K562 (cell line): Measurements from ENCODE around the gene GRHPR. TPM values are rescaled to one million over a fixed set of nuclear protein-coding genes. Genes with fewer than 3 reads are reported as not detected.

Experiments
- JUN ChIP-seq, 2 experiments: sonication (generic) in 1 of 2; formaldehyde crosslinking in 1 of 2; IDR thresholded peaks; 2 replicates each; pipeline versions ENCODE4 v1.6.1 to v1.8.0; 2012 to 2022; ENCODE audit warnings: borderline replicate concordance in 2 of 2, mild to moderate bottlenecking in 2 of 2, improper control_type of control experiment in 1 of 2, low read depth in 1 of 2, low read length in 1 of 2, missing genetic modification reagents in 1 of 2
- SUPT5H ChIP-seq: fragments of 450-650 bp; IDR thresholded peaks from 2 replicates; pipeline ENCODE4 v1.6.1; 2016
- TAF1 ChIP-seq: IDR thresholded peaks from 2 replicates; pipeline ENCODE4 v1.6.1; 2011; ENCODE audit warnings: mild to moderate bottlenecking, low read length, moderate library complexity; ENCODE audit not compliant: insufficient read depth, control insufficient read depth, severe bottlenecking; ENCODE audit errors: extremely low read depth
- THRAP3 ChIP-seq: fragments of 450-650 bp; IDR thresholded peaks from 2 replicates; pipeline ENCODE4 v1.6.1; 2016; ENCODE audit warnings: mild to moderate bottlenecking, inconsistent platforms, borderline replicate concordance
- ZFP1 ChIP-seq: fragments of 450-650 bp; formaldehyde crosslinking; IDR thresholded peaks from 2 replicates; pipeline ENCODE4 v1.4.0; 2020; ENCODE audit warnings: mild to moderate bottlenecking, mixed read lengths
- ZNF384 ChIP-seq: IDR thresholded peaks from 2 replicates; pipeline ENCODE4 v1.6.1; 2012; ENCODE audit warnings: low read depth, low read length, improper control_type of control experiment
- ZNF551 ChIP-seq: fragments of 250-450 bp; sonication (Bioruptor Pico); IDR thresholded peaks from 2 replicates; pipeline ENCODE4 v1.5.0; 2021; ENCODE audit warnings: mild to moderate bottlenecking, moderate library complexity
- ZNF717 ChIP-seq: fragments of 250-450 bp; sonication (Bioruptor Pico); IDR thresholded peaks from 2 replicates; pipeline ENCODE4 v1.5.0; 2021
- polyA plus RNA-seq, 8 experiments: library from polyadenylated mRNA; depleted of rRNA in 4 of 8; stranded (reverse) in 5 of 8; unstranded in 3 of 8; fragments of >200 nt; fragmentation: Nextera tagmentation in 2 of 8; fragmentation: Illumina TruSeq in 1 of 8; extraction: Ambion mirVana in 2 of 8; extraction: Trizol in 1 of 8; gene quantifications; 2 replicates each; pipeline versions ENCODE4 v1.2.1 to v1.2.3, GENCODE V29; 2011 to 2014; ENCODE audit warnings: inconsistent platforms in 1 of 8, missing spikeins in 1 of 8
- total RNA-seq, 7 experiments: library from RNA; depleted of rRNA in 6 of 7; stranded (reverse); fragments of >200 nt in 6 of 7; fragmentation: Illumina TruSeq in 2 of 7; extraction: Trizol in 2 of 7; gene quantifications; 2 replicates each; pipeline versions ENCODE4 v1.2.1 to v1.2.3, GENCODE V29; 2011 to 2021; ENCODE audit warnings: low replicate concordance in 1 of 7
- TF ChIP-seq, protein P1 (sequence below): fragments of 450-650 bp; IDR thresholded peaks from 2 replicates; pipeline ENCODE4 v1.6.1; 2016; ENCODE audit warnings: low read depth
- TF ChIP-seq, protein P2 (sequence below), 2 experiments: fragments of 200-800 bp in 1 of 2; sonication (Bioruptor generic) in 1 of 2; sonication (generic) in 1 of 2; formaldehyde crosslinking in 1 of 2; IDR thresholded peaks in 1 of 2; conservative IDR thresholded peaks in 1 of 2; 2 replicates each; pipeline versions ENCODE4 v1.5.0 to v1.6.1; 2016 to 2020; ENCODE audit warnings: missing compliant biosample characterization in 1 of 2, missing genetic modification characterization in 1 of 2, missing genetic modification reagents in 1 of 2
- TF ChIP-seq, protein P3 (sequence below): fragments of 250-450 bp; sonication (Bioruptor Pico); IDR thresholded peaks from 2 replicates; pipeline ENCODE4 v1.4.0; 2020

Gene GRHPR
- total and polyA plus RNA-seq, 9 of the 15 experiments (the other 6 are each of a cell fraction or from before 2014, with no cell fraction given): 38.9 to 144 (median 120) TPM

DNA sequence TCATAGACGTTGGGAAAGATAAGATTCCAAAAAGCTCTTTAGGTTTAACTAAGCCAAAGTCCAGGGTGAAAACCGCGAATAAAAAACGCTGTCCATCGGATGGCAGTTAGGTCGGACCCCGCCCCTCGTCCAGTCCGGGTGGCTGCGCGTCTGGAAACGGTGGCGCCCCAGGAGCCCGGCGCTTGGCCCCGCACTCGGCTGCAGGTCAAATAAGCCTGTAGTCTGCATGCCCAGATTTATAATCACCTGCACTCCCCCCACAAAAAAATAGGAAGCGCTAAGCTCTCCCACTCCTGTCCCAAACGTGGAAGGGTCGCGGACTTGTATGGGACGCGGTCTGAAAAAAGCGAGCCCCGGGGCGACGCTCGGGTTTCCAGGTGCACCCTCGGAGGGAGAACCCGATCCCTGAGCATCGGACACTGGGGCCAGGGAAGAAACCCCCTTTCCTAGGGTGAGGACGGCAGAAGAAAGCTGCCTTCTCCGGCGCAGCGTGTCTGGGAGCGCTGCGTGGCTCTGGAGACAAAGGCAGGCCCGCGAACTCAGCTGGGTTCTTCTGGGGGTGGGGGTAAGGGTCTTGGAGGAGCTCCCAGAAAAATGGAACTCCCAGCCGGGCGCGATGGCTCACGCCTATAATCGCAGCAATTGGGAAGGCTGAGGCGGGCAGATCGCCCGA lies 43.7 kb downstream of the GRHPR start (continued):
- TF ChIP-seq ZNF717 (CRISPR knock-in tag) (no peak), ZNF384 (no peak), TAF1 (peak; percentile 13), SUPT5H (0 out of 2 replicates have a peak, but pooled peaks have one; percentile 86), THRAP3 (no peak), ZNF551 (CRISPR knock-in tag) (no peak), JUN (IDR thresholded peaks at IDR 0.05; ENCODE audit: borderline replicate concordance, low read depth, low read length) (no peak), JUN (CRISPR knock-in tag; IDR thresholded peaks at IDR 0.05; ENCODE audit: borderline replicate concordance) (no peak), ZFP1 (no peak)
- TF ChIP-seq, protein P1, sequence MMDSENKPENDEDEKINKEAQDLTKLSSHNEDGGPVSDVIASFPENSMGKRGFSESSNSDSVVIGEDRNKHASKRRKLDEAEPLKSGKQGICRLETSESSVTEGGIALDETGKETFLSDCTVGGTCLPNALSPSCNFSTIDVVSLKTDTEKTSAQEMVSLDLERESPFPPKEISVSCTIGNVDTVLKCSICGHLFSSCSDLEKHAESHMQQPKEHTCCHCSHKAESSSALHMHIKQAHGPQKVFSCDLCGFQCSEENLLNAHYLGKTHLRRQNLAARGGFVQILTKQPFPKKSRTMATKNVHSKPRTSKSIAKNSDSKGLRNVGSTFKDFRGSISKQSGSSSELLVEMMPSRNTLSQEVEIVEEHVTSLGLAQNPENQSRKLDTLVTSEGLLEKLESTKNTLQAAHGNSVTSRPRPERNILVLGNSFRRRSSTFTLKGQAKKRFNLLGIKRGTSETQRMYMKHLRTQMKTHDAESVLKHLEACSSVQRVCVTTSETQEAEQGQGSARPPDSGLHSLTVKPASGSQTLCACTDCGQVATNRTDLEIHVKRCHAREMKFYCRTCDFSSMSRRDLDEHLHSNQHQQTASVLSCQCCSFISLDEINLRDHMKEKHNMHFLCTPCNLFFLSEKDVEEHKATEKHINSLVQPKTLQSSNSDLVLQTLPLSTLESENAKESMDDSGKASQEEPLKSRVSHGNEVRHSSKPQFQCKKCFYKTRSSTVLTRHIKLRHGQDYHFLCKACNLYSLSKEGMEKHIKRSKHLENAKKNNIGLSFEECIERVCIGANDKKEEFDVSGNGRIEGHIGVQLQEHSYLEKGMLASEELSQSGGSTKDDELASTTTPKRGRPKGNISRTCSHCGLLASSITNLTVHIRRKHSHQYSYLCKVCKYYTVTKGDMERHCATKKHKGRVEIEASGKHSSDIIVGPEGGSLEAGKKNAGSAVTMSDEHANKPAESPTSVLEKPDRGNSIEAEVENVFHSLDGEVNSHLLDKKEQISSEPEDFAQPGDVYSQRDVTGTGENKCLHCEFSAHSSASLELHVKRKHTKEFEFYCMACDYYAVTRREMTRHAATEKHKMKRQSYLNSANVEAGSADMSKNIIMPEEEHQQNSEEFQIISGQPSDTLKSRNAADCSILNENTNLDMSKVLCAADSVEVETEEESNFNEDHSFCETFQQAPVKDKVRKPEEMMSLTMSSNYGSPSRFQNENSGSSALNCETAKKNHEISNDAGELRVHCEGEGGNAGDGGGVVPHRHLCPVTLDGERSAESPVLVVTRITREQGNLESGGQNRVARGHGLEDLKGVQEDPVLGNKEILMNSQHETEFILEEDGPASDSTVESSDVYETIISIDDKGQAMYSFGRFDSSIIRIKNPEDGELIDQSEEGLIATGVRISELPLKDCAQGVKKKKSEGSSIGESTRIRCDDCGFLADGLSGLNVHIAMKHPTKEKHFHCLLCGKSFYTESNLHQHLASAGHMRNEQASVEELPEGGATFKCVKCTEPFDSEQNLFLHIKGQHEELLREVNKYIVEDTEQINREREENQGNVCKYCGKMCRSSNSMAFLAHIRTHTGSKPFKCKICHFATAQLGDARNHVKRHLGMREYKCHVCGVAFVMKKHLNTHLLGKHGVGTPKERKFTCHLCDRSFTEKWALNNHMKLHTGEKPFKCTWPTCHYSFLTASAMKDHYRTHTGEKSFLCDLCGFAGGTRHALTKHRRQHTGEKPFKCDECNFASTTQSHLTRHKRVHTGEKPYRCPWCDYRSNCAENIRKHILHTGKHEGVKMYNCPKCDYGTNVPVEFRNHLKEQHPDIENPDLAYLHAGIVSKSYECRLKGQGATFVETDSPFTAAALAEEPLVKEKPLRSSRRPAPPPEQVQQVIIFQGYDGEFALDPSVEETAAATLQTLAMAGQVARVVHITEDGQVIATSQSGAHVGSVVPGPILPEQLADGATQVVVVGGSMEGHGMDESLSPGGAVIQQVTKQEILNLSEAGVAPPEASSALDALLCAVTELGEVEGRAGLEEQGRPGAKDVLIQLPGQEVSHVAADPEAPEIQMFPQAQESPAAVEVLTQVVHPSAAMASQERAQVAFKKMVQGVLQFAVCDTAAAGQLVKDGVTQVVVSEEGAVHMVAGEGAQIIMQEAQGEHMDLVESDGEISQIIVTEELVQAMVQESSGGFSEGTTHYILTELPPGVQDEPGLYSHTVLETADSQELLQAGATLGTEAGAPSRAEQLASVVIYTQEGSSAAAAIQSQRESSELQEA: no peak
- TF ChIP-seq, protein P2, sequence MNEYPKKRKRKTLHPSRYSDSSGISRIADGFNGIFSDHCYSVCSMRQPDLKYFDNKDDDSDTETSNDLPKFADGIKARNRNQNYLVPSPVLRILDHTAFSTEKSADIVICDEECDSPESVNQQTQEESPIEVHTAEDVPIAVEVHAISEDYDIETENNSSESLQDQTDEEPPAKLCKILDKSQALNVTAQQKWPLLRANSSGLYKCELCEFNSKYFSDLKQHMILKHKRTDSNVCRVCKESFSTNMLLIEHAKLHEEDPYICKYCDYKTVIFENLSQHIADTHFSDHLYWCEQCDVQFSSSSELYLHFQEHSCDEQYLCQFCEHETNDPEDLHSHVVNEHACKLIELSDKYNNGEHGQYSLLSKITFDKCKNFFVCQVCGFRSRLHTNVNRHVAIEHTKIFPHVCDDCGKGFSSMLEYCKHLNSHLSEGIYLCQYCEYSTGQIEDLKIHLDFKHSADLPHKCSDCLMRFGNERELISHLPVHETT (CRISPR knock-in tag; conservative IDR thresholded peaks at IDR 0.05 in 1 of 2, IDR thresholded peaks at IDR 0.05 in 1 of 2): no peak
- TF ChIP-seq, protein P3, sequence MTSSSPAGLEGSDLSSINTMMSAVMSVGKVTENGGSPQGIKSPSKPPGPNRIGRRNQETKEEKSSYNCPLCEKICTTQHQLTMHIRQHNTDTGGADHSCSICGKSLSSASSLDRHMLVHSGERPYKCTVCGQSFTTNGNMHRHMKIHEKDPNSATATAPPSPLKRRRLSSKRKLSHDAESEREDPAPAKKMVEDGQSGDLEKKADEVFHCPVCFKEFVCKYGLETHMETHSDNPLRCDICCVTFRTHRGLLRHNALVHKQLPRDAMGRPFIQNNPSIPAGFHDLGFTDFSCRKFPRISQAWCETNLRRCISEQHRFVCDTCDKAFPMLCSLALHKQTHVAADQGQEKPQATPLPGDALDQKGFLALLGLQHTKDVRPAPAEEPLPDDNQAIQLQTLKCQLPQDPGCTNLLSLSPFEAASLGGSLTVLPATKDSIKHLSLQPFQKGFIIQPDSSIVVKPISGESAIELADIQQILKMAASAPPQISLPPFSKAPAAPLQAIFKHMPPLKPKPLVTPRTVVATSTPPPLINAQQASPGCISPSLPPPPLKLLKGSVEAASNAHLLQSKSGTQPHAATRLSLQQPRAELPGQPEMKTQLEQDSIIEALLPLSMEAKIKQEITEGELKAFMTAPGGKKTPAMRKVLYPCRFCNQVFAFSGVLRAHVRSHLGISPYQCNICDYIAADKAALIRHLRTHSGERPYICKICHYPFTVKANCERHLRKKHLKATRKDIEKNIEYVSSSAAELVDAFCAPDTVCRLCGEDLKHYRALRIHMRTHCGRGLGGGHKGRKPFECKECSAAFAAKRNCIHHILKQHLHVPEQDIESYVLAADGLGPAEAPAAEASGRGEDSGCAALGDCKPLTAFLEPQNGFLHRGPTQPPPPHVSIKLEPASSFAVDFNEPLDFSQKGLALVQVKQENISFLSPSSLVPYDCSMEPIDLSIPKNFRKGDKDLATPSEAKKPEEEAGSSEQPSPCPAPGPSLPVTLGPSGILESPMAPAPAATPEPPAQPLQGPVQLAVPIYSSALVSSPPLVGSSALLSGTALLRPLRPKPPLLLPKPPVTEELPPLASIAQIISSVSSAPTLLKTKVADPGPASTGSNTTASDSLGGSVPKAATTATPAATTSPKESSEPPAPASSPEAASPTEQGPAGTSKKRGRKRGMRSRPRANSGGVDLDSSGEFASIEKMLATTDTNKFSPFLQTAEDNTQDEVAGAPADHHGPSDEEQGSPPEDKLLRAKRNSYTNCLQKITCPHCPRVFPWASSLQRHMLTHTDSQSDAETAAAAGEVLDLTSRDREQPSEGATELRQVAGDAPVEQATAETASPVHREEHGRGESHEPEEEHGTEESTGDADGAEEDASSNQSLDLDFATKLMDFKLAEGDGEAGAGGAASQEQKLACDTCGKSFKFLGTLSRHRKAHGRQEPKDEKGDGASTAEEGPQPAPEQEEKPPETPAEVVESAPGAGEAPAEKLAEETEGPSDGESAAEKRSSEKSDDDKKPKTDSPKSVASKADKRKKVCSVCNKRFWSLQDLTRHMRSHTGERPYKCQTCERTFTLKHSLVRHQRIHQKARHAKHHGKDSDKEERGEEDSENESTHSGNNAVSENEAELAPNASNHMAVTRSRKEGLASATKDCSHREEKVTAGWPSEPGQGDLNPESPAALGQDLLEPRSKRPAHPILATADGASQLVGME (CRISPR knock-in tag): no peak
